Measurements from ENCODE around the gene BOK.

The BOK gene

GRCh38 chr2:241539616-241540374 is 18.8 kb upstream of the BOK start:
- DNase-seq = no peak

DNA sequence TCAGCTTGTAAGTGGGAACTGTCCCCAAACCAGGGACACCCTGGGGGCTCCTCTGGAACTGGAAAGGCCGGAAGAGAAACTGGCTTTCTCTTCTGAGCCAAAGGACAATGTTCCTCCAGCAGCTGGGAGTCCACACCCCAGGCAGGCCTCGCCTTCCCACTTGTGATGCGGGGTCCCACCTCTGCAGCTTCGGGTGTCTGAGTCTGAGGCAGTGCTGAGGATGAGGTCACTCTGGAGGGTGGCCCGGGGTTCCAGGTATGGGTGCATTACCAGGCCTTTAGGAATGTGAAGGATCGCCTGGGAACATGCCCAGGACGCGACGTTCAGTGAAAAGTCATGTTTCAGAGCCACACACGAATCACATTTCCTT is 18.2 kb upstream of the BOK start:
- DNase-seq = no peak

DNA sequence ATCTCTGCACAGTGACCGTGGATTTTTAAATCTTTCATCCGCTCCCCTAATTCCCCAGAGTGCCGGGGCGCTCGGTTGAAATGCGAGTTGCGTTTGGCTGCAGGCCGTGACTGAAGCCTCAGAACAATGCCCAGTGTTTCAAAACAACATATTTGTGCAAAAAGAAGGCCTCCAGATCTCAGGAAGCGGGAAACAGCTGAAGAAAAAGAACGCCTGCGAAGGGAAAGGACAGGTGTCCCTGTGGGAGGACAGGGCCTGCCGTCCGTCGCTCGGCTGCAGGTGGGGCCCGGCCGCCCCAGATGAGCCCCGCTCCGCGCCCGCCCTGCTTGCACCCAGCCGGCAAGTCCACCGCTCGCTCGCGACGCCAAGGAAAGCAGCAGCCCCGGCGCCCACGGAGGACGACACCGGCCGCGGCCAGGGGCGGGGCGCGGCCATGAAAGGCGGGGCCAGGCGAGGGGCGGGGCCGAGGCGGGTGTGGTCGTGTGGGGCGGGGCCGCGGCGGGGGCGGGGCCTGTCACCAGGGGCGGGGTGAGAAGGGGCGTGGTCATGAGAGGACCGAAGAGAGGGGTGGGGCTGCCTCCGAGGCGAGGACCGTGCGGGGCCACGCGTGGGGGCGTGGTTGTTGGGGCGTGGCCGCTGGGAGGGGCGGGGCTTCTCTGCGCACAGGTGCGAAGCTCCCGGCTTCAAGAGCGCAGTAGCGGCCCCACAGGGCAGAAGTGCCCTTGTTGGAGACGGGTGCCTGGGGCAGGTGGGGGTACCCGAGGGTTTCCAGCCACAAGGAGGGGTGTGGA is 17.6 kb upstream of the BOK start:
- peak; percentile 59 for DNase-seq

DNA sequence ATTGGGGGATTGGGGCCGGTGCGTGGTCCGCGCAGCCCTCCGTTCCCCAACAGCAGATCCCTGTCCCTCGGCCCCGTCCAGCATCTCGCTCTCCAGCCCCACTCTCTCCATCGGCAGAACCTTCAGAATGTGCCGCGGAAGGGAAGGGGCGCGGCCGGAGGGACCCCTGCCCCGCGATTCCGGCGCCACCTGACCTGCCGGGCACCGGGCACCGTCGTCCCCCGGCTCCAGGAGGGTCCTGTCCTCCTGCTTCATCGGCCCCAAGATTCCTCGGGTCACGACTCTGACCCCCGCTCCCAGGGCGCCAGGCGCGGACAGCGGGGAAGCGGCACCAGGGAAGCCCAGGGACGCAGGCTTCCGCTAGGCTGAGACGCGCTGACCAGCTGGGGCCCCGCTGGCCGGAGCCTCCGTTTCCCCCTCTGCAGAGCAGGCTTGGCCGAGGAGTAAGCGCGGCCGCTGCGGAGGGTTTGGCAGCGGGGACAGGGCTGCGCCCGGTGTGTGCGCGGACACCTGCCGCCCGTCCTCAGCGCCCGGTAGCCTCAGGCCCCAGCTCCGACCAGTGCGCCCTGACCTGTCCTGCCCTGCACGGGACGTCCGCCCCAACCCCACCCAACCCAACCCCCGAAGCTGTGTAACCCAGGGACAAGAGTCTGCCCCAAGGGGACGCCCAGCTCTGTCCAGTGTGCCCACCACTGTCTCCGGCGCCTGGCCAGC is 16.8 kb upstream of the BOK start:
- DNase-seq = no peak

DNA sequence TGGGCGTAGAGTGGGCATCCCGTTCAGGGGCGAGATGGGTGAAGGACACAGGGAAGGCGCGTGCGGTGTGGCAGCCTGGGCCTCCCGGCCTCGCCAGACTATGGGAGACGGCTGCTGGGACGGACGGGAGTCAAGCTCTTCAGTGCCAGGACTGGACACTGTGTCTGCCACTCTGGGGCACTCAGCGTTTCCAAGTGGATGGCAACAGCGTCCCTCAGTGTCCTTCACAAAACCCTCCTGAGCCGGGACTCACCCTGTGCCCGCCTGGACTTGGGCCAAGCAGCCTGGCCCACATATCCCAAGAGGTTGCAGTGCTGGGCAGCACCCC is 16.3 kb upstream of the BOK start:
- DNase-seq = no peak

DNA sequence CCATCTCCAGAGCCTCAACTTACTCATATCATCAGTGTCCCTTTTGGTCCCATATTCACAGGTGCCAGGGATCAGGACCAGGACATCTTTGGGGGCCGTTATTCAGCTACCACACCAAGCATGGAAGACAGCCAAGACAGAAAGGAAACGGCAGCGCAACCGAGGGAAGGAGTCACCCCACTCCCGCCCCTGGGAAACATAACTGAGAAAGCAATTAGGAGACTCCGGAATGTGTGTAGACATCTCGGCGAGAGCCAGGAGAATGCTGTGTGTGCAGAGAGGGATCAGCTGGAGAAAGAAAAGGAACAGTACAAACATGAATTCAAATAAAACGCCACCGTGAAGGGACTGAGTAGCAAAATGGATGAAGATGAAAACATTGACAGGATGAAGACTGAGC is 13.4 kb upstream of the BOK start:
- no peak for DNase-seq

DNA sequence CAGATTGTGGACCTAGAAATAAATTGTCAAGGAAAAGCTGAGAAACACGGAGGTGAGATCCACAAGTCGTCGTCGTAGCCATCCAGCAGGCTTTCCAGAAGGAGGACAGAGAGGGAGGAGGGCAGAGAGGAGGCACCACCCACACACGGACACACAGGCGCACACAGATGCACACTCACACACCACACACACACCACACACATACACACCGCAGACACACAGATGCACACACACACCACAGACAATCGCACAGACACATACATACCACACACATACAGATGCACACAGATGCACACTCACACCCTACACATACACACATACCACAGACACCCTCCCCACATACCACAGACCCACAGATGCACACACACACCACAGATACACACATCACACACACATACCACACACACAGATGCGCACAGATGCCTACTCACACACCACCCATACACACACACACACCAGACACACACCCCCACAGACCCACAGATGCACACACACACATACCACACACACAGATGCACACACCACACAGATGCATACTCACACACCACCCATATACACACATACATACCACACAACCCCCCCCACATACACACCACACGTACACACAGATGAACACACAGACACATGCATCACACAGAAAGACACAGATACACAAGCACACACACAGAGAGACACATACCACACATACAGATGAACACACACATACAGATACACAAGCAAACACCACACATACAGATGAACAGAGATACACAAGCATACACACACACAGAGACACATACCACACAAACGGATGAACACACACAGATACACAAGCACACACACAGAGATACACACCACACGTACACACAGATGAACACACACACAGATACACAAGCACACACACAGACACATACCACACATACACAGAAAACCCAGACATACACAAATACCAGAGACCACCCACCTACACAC is 12.7 kb upstream of the BOK start:
- DNase-seq = no peak

GRCh38 chr2:241546771-241547498 is 11.6 kb upstream of the BOK start:
- no peak for DNase-seq

- DNase-seq = no peak
These were observed 10.6 kb upstream of the BOK start for GRCh38 chr2:241547781-241548450.

- no peak for DNase-seq
These were observed 10.1 kb upstream of the BOK start for GRCh38 chr2:241548451-241548835.

GRCh38 chr2:241550616-241551580 is 7.6 kb upstream of the BOK start:
- no peak for DNase-seq

GRCh38 chr2:241551599-241551997 is 6.9 kb upstream of the BOK start:
- DNase-seq = no peak

DNA sequence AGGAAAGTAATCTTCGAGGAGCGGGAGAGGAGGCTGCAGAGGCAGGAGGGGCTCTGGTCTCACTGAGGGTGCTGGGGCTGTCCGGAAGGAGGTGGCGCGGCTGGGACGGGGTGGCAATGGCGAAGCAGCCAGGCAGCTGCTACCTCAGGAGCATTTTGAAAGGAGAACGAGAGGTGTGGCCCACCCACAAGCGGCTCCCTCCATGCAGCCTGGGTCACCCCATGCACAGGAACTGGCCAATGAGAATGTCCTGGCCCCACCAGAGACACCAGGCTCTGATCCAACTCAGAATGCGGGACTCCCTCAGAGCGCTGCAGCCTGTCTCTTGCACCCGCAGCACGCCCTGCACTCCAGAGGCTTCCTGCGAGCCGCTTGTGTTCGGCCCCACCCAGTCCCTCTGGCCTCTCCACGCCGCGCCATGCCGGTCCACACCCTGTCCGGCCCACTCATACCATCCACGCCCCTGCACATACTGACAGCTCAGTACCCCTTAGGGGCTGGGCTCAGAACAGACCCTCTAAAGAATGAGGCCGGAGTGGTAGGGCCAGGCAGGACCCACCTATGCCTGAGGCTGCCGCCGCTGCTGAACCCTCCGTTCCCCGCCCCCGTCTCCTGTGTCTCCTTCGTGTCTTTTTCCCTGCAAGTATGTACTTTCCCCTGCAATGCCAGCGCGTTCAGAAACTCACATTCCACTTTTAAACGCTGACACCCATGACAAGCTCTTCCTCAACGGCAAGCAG is 6.4 kb upstream of the BOK start:
- no peak for DNase-seq

DNA sequence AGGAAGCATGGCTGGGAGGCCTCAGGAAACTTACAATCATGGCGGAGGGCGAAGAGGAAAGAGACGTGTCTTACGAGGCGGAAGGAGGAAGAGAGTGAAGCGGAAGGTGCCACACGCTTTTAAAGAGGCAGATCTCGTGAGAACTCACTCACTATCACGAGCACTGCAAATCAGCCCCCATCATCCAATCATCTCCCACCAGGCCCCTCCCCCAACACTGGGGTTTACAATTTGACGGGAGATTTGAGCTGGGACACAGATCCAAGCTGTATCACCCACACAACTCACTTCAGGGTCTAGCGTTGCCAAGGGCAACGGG is 5.1 kb upstream of the BOK start:
- DNase-seq = no peak

DNA sequence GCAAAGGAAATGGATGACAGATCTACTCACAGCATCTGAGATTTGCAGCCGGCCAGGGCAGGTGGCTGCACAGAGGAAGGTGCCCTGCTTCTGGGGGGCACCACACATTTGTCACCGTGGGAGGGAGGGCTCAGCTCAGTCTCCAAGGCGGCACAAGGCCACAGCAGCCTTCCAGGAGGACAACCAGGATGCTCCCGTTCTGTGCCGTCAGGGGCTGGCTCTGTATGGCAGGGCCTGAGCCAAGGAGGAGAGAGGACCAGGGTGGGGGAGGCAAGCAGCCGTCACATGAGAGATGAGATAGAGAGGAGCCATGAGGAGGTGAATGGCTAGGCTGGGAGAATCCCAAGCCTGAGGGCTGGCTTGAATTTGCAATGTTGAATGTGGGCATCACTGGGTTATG is 4.6 kb upstream of the BOK start:
- no peak for DNase-seq

GRCh38 chr2:241554610-241555322 is 3.8 kb upstream of the BOK start:
- no peak for DNase-seq

DNA sequence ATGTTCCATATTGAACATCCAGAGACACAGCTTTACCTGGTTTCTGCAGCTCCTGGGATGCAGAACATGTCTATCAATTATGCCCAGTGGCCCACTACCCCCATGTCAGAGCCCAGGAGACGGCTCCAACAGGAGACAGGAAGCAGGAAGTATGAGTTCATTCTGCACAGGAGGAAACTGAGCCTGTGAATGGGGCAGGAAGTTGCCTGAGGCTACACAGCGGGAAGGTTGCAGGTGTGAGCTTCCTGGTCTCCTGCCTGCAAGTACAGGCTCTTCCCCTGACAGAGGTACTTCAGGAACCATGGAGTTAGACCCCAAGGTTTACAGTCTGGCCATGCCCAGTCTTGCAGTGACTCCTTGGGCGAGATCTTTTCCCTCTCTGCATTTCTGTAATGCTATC is 2.8 kb upstream of the BOK start:
- DNase-seq = no peak

DNA sequence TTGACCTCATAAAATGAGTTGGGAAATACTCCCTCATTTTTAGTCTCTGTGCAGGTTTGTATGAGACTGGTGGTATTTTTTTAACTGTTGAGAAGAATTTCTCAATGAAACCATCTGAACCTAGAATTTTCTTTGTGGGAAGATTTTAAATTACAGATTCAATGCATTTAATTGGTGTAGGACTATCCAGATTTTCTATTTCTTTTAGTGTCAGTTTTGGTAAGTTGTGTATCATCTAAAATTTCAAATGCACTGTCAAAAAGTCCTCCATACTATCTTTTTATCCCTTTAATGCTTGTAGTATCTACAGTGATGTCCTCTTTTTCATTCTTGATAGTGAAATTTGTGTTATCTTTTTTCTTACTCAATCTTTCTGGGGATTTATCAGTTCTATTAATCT is 1.8 kb upstream of the BOK start:
- DNase-seq = no peak
